ENCODE data around the gene CLDN1.

Gene CLDN1

GRCh38 chr3:190291994-190292584 is 30.2 kb downstream of the CLDN1 start:
- TF ChIP-seq, protein P1, sequence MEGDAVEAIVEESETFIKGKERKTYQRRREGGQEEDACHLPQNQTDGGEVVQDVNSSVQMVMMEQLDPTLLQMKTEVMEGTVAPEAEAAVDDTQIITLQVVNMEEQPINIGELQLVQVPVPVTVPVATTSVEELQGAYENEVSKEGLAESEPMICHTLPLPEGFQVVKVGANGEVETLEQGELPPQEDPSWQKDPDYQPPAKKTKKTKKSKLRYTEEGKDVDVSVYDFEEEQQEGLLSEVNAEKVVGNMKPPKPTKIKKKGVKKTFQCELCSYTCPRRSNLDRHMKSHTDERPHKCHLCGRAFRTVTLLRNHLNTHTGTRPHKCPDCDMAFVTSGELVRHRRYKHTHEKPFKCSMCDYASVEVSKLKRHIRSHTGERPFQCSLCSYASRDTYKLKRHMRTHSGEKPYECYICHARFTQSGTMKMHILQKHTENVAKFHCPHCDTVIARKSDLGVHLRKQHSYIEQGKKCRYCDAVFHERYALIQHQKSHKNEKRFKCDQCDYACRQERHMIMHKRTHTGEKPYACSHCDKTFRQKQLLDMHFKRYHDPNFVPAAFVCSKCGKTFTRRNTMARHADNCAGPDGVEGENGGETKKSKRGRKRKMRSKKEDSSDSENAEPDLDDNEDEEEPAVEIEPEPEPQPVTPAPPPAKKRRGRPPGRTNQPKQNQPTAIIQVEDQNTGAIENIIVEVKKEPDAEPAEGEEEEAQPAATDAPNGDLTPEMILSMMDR (IDR thresholded peaks at IDR 0.05; ENCODE audit: low read depth, low read length), result no peak
- H3K4me3 ChIP-seq (replicated peaks in 1 of 2; ENCODE audit: low read depth in 2 of 2, low read length in 2 of 2), result no peak overlapping the region
- DNase-seq (ENCODE audit: low read depth in 2 of 2), result no peak

DNA sequence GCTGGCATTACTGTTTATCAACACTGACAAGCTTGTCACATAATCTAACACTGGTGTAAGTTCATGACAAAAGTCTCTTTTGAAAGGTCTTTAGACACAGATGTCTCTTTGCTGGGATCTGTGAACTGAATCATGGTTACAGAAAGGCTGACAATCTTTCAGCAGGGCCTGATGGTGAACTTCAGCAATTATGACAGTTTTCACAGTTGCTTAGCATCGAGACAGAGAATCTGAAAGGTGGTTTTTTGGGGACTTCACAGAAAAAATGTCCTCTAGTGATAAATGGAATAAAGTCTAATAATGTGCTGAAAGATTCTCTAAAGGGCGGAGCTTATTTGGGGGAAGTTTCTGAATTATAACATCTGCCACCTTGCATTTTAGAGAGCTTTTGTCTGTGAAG is 32.3 kb downstream of the CLDN1 start:
- TF ChIP-seq, protein P1 (IDR thresholded peaks at IDR 0.05; ENCODE audit: low read depth, low read length), result no peak
- no peak overlapping the region for H3K4me3 ChIP-seq (replicated peaks in 1 of 2; ENCODE audit: low read depth in 2 of 2, low read length in 2 of 2)

GRCh38 chr3:190288836-190289235 is 33.4 kb downstream of the CLDN1 start:
- no peak overlapping the region for H3K4me3 ChIP-seq (replicated peaks in 1 of 2; ENCODE audit: low read depth in 2 of 2, low read length in 2 of 2)
- TF ChIP-seq, protein P1 (IDR thresholded peaks at IDR 0.05; ENCODE audit: low read depth, low read length), result no peak
- peak in 1 of 2 donors; percentile 18 for DNase-seq (ENCODE audit: low read depth in 2 of 2)

More for the DNA sequence above, 32.3 kb downstream of the CLDN1 start:
- DNase-seq (ENCODE audit: low read depth in 2 of 2), result no peak

- TF ChIP-seq, protein P1 (IDR thresholded peaks at IDR 0.05; ENCODE audit: low read depth, low read length), result no peak
- H3K4me3 ChIP-seq (replicated peaks in 1 of 2; ENCODE audit: low read depth in 2 of 2, low read length in 2 of 2), result no peak overlapping the region
- no peak for DNase-seq (ENCODE audit: low read depth in 2 of 2)
Measured at GRCh38 chr3:190286014-190286413, 36.2 kb downstream of the CLDN1 start.

DNA sequence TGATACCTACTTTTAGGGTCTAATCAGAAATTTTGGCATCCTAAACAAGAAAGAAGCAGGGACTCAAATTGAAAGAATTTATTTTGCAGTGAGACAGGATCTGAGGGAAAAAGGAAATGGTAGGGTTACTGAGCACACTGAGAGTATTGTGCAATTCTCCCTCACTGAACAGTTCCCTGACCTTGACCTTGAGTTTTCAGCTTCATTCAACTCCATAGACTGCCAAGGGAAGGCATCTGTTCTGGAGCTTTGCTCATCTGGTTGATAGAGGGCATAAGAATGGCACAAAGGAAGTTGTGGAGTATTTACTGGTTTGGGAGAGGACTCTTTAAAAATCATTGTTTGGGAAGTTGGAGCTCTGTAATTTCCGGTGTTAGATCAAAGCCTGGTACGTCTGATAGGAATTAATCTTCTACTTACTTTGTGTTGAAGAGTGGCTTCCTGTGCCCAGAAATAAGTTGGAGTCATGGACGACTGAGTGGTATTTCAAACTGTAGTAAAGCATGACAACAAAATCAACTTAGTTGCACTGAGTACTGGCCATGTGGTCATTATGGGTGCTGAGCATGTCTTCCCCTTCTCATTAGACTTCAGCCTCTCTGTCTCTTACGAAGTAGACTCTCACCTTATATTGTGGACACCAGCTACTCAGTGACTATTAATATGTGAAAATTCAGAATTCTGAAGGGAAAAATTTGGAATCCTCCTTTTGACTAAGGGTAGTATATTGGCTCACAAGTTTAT is 40.8 kb downstream of the CLDN1 start:
- TF ChIP-seq, protein P1 (IDR thresholded peaks at IDR 0.05; ENCODE audit: low read depth, low read length), result no peak
- no peak overlapping the region for H3K4me3 ChIP-seq (replicated peaks in 1 of 2; ENCODE audit: low read depth in 2 of 2, low read length in 2 of 2)
- DNase-seq (ENCODE audit: low read depth in 2 of 2), result peak; percentile 53 to 67

GRCh38 chr3:190279690-190280089 is 42.6 kb downstream of the CLDN1 start:
- no peak overlapping the region for H3K4me3 ChIP-seq (replicated peaks in 1 of 2; ENCODE audit: low read depth in 2 of 2, low read length in 2 of 2)
- no peak for DNase-seq (ENCODE audit: low read depth in 2 of 2)
- TF ChIP-seq, protein P1 (IDR thresholded peaks at IDR 0.05; ENCODE audit: low read depth, low read length), result no peak
